Measurements from ENCODE around the gene DTD2.
"Not testable (repeated sequence)": the region's sequence is repeated elsewhere in the genome, so short reads cannot be mapped to it uniquely, and the experiment has no call there.

The DTD2 gene

GRCh38 chr14:31456841-31457664 is at the start of gene DTD2:
DTD2 (minus strand) TSS chr14:31457506; CDS start chr14:31457393, 113 bp downstream.
- in situ Hi-C loops (cut with MboI; ENCODE audit: low sequenced_read_pairs): no loop called here

- in situ Hi-C loops (cut with MboI; ENCODE audit: low sequenced_read_pairs): loop anchor here (25.0 kb wide), 1 partner anchor 757 kb away; no protein-coding TSS in a partner anchor
Measured at GRCh38 chr14:31505411-31505810, 48.1 kb upstream of the DTD2 start.

DNA sequence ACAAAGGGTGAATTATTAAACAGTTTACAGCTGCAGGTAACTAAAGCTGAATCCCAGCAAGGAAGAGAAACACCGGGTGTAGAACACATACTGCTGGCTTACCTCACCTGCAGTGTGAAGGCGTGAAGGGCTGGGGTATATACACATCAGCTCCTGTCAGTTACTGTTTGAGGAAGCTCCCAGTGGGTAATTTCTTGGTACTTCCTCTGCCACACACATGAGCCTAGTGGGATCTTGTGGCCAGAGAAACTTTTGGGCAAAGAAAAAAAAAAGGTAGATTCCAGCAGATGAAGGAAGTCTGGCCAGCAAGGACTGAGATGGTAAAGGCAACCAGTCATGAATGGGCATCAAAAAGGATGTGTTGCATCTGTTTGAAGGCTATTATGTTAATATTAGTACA is 44.6 kb upstream of the DTD2 start:
- in situ Hi-C loops (cut with MboI; ENCODE audit: low sequenced_read_pairs): loop anchor here (25.0 kb wide), 1 partner anchor 760 kb away; no protein-coding TSS in a partner anchor

- in situ Hi-C loops (cut with MboI; ENCODE audit: low sequenced_read_pairs): no loop called here
Measured at GRCh38 chr14:31492759-31493498, 35.6 kb upstream of the DTD2 start.

DNA sequence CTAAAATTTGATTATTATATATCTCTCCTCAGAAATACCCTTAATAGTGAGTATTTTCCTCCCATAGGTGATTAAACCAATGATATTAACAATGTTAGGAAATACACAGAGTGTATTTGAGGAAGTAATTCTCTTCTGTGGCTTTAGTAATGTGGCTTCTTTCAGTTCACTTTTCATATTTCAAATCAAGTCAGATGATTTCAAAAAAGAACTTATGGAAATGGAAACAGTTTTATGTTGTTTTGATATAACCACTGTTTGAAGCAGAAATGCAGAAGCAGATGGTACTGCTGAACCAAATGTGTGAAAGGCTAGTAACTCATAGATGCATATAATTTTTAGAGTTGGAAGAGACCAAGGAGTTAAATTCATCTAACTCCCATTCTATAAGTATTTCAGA is 32.4 kb upstream of the DTD2 start:
- in situ Hi-C loops (cut with MboI; ENCODE audit: low sequenced_read_pairs): no loop called here

DNA sequence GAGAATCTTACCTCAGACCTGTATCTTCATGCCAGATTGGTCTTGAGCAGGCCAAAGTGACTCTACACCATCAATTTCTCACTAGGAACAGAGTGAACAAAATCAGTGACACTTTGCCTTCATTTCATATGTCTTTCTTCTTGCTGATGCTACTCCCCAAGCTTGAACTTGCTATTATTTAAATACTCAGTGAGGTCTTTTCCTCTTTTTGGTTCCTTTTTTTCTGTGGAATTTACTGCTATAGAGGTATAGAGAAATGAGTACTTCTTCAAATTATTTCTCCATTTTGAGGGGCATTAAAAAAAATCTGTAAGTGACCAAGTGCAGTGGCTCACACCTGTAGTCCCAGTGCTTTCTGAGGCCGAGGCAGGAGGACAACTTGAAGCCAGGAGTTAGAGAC is 30.6 kb upstream of the DTD2 start, which contains the start of gene GPR33:
TSS of gene GPR33 (minus strand) at position 154 of the 400 bp plus-strand sequence. CDS start 4,074 bp downstream, outside the sequence.
- in situ Hi-C loops (cut with MboI; ENCODE audit: low sequenced_read_pairs): no loop called here

- in situ Hi-C loops (cut with MboI; ENCODE audit: low sequenced_read_pairs): no loop called here
Measured at GRCh38 chr14:31486764-31487163, 29.5 kb upstream of the DTD2 start.

GRCh38 chr14:31484754-31485153 is 27.4 kb upstream of the DTD2 start:
- in situ Hi-C loops (cut with MboI; ENCODE audit: low sequenced_read_pairs): no loop called here

- in situ Hi-C loops (cut with MboI; ENCODE audit: low sequenced_read_pairs): no loop called here
Measured at GRCh38 chr14:31480156-31480555, 22.9 kb upstream of the DTD2 start.

- in situ Hi-C loops (cut with MboI; ENCODE audit: low sequenced_read_pairs): no loop called here
Measured at GRCh38 chr14:31479027-31479426, 21.7 kb upstream of the DTD2 start.

DNA sequence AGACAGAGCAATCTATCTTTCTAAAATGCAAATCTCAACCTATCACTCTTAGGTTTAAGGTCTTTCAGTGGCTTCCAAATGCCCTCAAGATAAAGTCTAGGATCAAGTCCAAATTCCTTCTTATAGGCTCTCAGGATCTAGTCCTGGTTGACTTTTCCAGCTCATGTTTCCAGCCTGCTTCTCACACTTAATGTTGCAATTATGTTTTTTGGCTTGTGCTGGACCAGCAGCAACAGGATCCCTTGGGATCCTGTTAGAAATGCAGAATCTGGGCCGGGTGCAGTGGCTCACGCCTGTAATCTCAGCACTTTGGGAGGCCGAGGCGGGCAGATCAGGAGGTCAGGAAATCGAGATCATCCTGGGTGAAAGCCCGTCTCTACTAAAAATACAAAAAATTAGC is 19.9 kb upstream of the DTD2 start:
- in situ Hi-C loops (cut with MboI; ENCODE audit: low sequenced_read_pairs): no loop called here

DNA sequence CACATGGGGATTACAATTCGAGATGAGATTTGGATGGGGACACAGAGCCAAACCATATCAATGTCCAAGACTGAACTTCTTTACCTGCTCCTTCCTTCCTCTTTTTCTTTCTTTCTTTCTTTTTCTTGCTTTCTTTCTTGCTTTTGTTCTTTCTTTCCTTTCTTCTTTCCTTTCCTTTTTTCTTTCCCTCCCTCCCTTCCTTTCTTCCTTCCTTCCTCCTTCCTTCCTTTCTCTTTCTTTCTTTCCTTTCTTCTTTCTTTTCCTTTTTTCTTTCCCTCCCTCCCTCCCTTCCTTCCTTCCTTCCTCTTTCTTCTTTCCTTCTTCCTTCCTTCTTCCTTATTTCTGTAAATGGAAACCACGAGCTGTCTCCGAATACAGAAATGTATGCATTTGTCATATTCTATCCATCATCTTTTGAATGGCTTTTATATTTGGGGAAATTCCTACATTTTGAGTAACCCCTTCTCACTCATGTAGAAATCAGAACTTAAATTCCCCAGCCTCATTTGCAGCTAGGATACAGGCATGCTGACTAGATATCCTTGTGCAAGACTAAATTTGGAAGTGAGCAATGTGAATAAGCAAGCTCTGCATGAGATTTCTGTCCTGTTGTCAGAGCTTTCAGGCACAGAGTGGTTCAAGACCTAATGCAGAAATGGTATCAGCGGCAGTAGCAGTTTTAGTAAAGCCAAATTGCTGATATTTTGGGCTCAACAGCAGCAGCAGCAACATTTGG is 19.0 kb upstream of the DTD2 start:
- in situ Hi-C loops (cut with MboI; ENCODE audit: low sequenced_read_pairs): no loop called here

DNA sequence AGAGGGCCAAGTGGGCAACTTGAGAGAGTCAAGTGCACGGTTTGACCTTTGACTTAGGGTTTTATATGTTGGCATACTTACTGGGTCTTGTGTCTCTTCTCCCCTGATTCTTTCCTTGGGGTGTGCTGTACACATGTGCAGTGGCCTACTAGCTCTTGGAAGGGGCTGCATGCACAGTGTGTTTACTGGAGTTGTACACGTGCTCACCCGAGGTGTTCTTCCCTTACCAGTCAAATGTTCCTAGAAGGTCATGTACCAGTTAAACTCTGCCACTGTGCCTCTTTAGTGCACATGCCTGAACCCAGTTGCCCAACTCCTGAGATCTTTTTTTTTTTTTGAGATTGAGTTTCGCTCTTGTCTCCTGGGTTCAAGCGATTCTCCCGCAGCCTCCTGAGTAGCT is 9.2 kb upstream of the DTD2 start:
- in situ Hi-C loops (cut with MboI; ENCODE audit: low sequenced_read_pairs): no loop called here

- in situ Hi-C loops (cut with MboI; ENCODE audit: low sequenced_read_pairs): no loop called here
Measured at GRCh38 chr14:31465111-31465510, 7.8 kb upstream of the DTD2 start.

DNA sequence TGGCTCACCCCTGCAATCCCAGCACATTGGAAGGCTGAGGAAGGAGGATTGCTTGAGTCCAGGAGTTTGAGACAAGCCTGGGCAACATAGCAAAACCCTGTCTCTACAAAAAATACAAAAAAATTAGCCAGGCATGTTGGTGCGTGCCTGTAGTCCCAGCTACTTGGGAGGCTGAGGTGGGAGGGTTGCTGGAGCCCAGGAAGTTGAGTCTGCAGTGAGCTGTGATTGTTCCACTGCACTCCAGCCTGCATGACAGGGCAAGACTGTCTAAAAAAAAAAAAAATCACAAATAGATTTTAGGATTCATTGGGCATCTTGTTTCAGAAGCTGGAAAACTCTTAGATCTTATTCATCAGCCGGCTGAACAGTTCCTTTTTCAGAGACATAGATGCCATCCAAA is 5.1 kb upstream of the DTD2 start:
- in situ Hi-C loops (cut with MboI; ENCODE audit: low sequenced_read_pairs): not testable (repeated sequence)

DNA sequence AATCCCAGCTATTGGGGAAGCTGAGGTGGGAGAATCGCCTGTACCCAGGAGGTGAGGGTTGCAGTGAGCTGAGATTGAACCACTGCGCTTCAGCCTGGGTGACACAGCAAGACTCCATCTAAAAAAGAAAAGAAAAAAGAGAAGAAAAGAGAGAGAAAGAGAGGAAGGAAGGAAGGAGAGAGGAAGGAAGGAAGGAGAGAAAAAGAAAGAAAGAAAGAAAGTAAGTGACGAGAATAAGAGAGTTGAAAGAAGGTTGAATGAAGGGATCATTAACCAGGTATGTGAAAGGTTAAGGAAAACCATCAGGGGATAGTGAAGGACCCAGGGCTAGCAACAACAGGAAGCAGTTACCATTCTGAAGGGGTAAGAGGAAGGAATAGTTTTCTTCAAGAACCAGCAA is 4.2 kb upstream of the DTD2 start:
- in situ Hi-C loops (cut with MboI; ENCODE audit: low sequenced_read_pairs): no loop called here

GRCh38 chr14:31457665-31458659 is 656 bp upstream of the DTD2 start:
- in situ Hi-C loops (cut with MboI; ENCODE audit: low sequenced_read_pairs): no loop called here

GRCh38 chr14:31449971-31450610 is 7.2 kb downstream of the DTD2 start:
- in situ Hi-C loops (cut with MboI; ENCODE audit: low sequenced_read_pairs): no loop called here

DNA sequence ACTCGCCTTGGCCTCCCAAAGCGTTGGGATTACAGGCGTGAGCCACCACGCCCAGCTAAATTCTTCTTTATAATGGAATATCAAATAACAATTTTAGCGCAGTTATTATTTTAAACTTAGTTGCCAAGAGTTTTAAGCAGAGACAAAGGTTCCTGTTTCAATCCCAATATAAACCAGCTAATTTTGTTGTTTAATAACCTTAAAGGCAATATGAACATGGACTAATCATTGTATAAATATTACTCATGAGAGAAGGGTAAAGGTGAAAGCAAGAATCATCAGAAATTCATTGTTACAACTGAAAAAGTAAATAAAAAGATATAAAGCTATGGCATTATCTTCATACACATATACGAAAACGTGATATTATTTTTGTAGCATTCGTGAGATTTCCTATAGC is 8.2 kb downstream of the DTD2 start:
- in situ Hi-C loops (cut with MboI; ENCODE audit: low sequenced_read_pairs): no loop called here

DNA sequence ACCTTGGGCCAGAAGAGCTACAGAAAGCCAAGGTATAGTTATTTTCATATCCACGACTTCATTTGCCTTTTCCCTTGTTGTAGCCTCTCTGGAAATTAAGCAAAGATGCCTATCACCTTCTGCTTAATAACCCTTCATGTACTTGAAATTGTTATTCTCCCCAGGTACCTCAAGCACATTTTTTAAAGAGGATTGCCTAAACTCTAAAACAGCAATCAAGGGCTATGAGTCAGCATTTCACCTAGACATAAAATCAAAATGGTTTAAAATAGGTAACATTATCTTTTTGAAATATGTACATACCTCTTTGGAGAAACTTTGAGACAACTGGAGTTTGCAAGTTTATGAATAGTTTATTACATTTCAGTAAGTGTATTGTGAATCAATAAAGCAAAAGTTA is 11.6 kb downstream of the DTD2 start:
- in situ Hi-C loops (cut with MboI; ENCODE audit: low sequenced_read_pairs): no loop called here

Measured in HL-60/S4 treated with phorbol 12-myristate 13-acetate at 8.2 ng/mL for 4 days and 3 days (cell line).